Left kidney (tissue), 2 donors: ENCODE results near the gene ZNF594. TPM values are rescaled to one million over a fixed set of nuclear protein-coding genes. Genes with fewer than 3 reads are reported as not detected.
"Not testable (repeated sequence)": the region's sequence is repeated elsewhere in the genome, so short reads cannot be mapped to it uniquely, and the experiment has no call there.

Source experiments
- DNase-seq: peaks from one replicate; pipeline ENCODE4 v3.0.0-alpha.2; 2013
- polyA plus RNA-seq: library from polyadenylated mRNA; unstranded; fragments of 120-200 nt; gene quantifications from one replicate; pipeline ENCODE4 v1.2.1, GENCODE V29; 2013; ENCODE audit not compliant: insufficient read length

The ZNF594 gene
- polyA plus RNA-seq, 1 donor = 28.7 TPM

DNA sequence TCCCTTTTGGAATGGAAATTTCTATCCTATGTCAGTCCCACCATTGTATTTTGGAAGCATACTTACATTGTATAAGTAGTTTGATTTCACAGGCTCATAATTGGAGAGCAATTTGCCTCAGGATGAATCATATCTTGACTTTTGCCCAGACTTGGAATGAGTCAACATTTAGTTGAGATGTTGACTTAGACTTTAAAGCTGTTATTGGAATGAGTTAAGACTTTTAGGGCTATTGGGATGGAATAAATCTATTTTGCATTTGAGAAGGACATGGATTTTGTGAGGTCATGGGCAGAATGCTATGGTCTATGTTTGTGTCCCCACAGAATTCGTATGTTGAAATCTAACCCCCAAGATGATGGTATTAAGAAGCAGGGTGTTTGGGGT lies 12.2 kb upstream of the ZNF594 start:
- no peak for DNase-seq

DNA sequence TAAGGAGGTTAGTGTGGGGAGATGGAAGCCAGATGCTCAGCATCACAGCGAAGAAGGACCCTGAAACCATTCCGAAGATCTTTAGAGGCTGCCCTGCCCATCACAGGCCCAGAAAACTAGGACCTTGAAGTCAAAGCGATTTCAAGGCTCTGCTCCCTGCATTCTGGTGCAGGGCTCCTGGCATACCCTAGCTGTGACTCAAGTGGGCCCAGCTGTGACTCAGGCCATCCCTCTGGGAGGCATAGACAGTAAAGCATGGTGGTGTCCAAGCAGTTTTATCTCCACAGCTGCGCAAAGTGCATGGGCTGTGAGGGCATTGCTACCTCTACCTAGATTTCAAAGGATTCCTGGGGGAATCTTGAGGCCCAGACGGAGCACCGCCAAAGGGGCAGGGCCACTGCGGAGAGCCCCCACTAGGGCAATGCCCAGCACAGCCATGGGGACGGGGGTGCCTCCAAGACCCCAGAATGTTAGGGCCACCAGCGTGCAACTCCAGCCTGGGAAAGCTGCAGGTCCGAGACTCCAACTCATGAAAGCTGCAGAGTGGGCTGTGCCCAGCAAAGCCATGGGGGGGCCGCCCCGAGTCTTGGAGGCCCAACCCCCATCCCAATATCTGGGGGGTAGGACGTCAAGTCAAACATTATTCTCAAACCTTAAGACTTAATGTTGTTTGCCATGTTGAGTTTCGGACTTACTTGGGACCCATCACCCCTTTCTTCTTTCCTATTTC lies 11.7 kb upstream of the ZNF594 start:
- no peak for DNase-seq

DNA sequence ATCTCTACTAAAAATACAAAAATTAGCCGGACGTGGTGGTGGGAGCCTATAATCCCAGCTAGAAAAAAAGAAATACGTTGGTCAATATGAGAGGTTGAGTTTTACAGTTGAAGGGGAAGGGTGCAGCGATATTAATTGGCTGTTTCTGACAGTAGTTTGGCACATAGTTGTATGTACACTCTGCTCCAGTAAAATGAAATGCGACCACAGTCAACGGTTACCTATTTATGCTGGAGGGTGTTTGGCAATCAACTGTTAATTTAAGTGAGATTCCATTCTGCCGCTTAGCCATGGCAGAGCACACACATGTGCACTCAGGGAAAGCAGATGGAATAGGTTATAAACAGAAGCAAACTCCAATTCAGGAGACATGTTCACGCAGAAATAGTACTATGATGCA lies 9.3 kb upstream of the ZNF594 start:
- no peak for DNase-seq

DNA sequence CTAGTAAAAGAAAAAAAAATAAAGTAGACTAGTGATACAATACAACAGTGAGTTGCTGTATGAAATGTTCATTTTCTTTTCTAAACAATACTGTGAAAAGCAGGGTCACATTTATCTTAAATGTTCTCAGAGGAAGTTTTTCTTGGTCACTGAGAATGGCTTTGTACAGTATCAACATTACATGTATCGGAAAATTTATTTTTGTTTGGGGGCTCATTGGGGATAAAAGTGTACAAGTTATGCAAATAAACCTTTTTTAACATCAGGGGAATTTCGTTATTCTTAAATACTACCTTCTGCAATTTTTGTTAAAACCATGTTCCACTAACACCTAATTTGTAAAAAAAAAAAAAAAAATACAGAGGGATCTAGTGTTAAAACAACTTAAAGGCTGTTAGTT lies 8.7 kb upstream of the ZNF594 start:
- DNase-seq = no peak

DNA sequence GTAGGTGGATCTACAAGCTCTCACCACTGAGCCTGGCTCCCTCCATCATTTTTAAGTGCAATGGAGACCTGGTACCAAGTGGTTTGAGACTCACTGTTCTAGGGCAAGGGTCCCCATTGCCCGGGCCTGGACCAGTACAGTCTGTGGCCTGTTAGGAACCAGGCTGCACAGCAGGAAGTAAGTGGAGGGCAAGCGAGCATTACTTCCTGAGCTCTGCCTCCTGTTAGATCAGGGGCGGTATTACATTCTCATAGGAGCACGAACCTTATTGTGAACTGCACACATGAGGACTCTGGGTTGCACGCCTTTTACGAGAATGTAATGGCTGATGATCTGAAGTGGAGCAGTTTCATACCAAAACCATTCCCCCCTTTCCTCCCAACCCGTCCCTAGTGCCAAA lies 6.8 kb upstream of the ZNF594 start:
- no peak for DNase-seq

DNA sequence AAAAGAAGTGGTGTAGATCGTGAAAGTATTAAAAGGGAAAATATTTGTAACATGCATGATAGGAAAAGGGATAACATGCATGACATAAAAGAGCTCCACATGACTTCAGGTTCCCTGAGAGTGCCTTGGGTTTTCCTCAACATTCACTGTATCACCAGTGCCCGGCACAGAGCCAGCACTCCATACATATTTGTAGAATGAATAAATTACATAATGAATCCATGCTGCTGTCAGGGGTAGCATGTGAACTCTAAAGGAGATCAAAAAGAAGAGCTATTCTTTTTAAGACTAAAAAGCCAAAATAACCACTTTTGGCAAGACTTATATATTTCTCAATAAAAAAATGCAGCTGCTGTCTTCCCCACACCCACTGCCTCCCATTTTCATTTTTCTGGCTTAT lies 2.7 kb upstream of the ZNF594 start:
- no peak for DNase-seq

DNA sequence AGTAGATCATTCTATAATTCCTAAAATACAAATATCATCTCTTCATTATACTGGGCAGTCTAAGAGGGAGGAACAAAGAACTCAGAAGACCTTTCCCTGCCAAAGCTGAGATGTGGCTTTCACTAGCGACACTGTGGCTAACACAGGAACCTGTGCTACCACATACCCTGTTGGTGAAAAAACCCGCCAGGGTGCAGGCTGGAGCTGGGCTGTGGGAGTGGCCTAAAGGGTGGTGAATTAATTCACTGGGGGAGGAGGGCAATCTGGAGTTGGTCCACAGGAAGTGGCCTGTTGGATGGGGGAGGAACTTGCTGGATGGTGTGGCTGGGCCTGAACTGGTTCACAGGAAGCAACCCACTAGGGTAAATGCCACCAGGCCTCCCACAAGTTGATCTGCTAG lies 7.4 kb downstream of the ZNF594 start:
- no peak for DNase-seq

DNA sequence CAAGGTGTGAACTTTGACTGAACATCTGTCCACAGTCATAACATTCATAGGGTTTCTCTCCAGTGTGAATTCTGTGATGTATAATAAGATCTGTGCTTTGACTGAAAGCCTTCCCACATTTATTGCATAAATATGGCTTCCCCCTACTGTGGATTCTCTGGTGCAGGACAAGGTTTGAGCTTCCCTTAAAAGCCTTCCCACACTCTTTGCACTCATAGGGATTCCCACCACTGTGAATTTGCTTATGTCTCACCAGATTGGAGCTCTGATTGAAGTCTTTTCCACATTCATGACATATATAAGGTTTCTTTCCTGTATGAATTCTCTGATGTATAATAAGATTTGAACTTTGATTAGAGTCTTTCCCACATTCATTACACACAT lies 8.3 kb downstream of the ZNF594 start:
- no peak for DNase-seq

DNA sequence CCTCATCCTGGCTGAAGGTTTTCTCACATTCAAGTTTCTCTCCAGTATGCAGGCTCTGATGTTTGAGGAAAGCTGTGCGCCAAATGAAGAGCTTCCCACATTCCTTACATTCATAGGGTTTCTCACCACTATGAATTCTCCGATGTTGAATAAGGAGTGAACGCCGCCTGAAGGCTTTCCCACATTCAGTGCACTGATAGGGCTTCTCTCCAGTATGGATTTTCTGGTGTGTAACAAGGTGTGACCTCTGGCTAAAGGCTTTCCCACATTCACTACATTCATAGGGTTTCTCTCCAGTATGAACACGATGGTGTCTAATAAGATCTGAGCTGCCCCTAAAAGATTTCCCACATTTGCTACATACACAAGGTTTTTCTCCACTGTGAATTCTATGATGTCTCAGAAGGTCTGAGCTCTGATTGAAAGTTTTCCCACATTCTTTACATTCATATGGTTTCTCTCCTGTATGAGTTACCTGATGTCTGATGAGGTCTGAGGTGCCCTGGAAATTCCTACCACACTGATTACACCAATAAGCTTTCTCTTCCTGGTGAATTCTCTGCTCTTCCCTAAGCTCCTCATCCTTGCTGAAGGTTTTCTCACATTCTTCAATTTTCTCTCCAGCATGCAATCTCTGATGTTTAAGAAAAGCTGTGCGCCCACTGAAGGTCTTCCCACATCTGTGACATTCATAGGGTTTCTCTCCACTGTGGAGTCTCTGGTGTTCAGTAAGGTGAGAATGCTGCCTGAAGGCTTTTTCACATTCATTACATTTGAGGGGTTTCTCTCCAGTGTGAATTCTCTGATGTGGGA lies 8.9 kb downstream of the ZNF594 start:
- no peak for DNase-seq

DNA sequence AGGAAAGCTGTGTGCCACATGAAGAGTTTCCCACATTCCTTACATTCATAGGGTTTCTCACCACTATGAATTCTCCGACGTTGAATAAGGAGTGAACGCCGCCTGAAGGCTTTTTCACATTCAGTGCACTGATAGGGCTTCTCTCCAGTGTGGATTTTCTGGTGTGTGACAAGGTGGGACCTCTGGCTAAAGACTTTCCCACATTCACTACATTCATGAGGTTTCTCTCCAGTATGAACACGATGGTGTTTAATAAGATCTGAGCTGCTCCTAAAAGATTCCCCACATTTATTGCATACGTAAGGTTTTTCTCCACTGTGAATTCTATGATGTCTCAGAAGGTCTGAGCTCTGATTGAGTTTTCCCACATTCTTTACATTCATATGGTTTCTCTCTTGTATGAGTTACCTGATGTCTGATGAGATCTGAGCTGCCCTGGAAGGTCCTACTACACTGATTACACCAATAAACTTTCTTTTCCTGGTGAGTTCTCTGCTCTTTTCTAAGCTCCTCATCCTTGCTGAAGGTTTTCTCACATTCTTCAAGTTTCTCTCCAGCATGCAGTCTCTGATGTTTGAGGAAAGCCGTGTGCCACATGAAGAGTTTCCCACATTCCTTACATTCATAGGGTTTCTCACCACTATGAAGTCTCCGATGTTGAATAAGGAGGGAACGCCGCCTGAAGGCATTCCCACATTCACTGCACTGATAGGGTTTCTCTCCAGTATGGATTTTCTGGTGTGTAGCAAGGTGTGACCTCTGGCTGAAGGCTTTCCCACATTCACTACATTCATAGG lies 10.0 kb downstream of the ZNF594 start:
- DNase-seq = no peak

DNA sequence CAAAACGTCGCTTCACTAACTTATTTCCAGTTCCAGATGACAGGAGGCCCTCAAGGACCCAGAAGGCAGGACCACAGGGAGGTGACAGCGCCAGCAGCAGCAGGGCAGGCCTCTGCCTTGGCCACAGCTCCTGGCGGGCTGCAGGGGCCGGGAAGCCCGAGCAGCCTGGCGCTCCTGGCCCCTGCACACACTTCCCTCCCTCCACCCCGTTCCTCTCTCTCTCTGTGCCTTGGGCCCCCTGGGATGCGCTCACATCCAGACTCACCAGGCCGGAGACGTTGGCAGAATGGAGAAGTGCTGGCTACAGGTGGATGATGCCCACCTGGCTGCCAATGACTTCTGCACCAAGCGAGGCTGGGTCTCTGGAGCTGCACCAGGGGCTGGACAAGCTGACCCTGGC lies 12.7 kb downstream of the ZNF594 start:
- no peak for DNase-seq

DNA sequence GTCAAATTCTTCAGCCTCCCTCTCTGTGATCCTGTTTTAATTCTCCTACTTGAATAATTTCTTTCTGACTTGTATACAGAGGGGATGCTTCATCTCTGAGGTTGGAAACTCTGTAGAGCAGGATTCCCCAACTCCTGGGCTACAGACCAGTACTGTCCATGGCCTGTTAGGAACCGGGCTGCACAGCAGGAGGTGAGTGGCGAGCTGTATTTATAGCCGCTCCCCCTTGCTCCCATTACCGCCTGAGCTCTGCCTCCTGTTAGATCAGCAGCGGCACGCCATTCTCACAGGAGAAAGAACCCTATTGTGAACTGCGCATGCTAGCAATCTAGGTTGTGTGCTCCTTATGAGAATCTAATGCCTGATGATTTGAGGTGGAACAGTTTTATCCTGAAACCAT lies 16.6 kb downstream of the ZNF594 start:
- not testable (repeated sequence) for DNase-seq

DNA sequence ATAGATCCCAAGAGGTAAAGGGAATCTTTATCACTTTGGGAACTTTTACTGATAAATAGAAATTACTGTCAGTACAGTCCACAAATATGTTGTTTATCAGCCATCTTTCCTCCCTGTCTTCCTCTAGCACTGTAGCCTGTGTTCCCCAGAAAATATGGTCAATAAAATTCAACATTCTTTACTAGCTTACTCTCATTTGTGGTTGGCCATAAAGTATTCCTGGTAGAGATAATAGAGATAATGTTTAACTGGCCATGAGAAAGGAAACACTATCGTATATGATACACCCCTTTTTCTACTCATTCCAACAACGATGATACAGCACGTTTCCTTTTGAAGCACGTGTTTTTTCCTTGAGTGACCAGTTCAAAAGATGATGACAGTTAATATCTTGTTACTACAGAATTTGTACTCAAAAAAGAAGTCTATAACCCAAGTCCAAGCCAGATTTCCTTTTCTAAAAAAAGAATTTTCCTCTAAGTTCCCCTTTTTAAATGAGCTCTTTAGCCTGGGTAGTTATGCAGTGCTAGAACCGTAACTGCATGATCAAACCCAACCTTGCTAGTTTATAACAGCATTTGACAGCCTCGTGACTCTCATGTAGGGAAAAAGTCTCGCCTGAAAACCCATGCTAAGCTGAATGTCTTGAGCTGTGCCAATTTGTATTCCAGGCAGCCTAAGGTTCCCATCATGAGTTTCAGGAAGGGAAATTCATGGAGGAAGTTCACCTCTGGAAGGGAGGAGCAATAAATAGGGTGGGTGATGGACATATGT lies 25.7 kb downstream of the ZNF594 start:
- DNase-seq = not testable (repeated sequence)

DNA sequence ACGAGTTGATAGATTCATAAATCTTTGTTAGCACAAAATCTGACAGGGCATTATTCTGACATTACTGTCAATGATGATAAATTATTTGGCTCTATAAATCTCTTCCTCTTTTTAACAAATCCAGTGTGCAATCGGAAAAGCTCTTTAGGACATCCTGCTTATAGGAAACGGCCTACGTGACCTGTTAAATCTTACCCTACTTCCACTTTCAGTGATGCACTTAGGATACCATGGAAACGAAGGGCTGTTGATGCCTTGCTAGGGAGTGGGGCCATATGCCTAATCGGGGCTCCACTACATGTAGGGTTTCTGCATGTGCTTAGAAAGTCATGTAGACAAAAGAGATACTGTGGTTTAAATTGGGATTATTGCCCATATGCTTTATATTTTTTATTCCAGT lies 27.2 kb downstream of the ZNF594 start:
- no peak for DNase-seq

DNA sequence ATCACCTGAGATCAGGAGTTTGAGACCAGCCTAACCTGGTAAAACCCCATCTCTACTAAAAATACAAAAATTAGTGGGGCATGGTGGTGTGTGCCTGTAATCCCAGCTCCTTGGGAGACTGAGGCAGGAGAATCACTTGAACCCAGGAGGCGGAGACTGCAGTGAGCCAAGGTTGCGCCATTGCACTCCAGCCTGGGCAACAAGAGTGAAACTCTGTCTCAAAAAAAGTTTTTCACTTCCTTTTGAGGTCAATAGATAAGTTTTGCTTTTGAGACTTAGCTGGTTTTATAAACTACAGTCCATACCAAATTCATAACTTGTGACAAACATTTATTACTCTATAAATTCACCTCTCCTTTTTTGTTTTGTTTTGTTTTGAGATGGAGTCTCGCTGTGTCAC lies 29.9 kb downstream of the ZNF594 start:
- not testable (repeated sequence) for DNase-seq

DNA sequence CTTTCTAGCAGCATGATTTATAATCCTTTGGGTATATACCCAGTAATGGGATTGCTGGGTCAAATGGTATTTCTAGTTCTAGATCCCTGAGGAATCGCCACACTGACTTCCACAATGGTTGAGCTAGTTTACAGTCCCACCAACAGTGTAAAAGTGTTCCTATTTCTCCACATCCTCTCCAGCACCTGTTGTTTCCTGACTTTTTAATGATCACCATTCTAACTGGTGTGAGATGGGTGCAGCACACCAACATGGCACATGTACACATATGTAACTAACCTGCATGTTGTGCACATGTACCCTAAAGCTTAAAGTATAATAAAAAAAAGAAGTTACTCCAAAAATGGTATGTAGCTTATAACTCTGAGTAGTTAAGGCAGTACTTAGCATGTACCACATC lies 31.0 kb downstream of the ZNF594 start:
- DNase-seq = not testable (repeated sequence)

DNA sequence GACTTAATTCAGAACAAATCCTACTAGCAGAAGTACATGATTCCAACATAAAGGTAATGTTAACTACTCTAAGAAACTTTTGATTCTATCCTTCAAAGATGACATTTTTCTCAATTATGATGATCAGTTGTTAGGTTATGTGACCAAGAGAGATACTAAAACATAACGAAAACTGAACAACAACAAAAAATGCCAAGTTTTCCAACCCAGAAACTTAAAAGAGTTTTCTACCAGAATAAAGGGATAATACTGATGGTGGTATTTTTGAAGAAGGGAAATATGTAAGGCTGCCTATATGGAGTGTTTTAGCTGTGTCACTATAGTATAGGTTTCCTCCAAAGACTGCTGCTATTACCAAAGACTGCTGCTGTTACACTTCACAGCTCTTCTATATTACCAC lies 45.5 kb downstream of the ZNF594 start:
- DNase-seq = not testable (repeated sequence)

DNA sequence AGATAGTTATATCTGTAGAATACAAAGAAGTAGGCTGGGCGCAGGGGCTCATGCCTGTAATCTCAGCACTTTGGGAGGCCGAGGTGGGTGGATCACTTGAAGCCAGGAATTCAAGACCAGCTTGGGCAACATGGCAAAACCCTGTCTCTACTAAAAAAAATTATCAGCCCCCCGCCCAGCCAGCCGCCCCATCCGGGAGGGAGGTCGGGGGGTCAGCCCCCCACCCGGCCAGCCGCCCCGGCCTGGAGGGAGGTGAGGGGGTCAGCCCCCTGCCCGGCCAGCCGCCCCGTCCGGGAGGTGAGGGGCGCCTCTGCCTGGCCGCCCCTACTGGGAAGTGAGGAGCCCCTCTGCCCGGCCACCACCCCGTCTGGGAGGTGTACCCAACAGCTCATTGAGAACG lies 48.8 kb downstream of the ZNF594 start:
- not testable (repeated sequence) for DNase-seq

DNA sequence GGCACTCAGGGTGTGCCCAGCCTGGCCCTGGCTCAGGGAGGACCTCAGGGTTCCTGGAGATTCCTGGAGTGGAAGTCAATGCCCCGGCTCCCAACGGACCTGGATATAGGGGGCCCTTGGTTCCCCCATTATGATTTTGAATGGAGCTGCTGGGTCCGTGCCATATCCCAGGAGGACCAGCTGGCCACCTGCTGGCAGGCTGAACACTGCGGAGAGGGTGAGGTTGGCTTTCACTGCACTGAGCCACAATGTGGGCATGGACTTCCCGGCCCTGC lies 52.3 kb downstream of the ZNF594 start:
- no peak for DNase-seq

DNA sequence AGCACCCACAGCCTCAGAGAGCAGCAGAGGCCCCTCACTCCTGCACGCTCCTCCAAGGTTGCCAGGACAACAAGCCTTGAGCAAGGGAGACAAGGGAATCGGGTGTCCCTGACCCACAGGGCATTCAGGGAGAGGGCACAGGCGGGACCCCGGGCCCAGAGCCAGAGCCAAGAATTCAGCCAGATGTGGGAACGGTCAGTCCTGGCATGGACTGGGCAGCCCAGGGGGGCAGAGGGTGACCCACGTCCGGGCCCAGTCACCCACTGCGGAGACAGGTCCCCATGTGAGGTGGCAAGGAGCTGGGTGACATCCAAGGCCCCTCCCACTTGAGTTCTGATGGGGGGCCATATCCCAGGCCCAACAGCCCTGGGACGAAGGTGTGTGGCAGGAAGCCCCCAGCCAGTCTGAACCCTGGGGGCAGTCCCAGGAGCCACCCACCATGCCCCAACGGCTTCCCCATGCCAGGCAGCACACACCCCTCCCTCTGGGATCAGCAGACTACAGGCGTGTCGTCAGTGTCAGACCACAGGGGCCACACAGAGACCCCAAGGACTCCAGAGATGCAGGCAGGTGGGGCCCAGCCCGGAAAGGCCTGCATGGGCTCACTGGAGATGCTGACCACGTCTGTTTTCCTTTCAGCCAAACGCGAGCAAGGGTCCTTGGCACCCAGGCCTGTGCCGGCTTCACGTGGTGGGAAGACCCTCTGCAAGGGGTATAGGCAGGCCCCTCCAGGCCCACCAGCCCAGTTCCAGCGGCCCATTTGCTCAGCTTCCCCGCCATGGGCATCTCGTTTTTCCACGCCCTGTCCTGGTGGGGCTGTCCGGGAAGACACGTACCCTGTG lies 52.8 kb downstream of the ZNF594 start:
- no peak for DNase-seq

DNA sequence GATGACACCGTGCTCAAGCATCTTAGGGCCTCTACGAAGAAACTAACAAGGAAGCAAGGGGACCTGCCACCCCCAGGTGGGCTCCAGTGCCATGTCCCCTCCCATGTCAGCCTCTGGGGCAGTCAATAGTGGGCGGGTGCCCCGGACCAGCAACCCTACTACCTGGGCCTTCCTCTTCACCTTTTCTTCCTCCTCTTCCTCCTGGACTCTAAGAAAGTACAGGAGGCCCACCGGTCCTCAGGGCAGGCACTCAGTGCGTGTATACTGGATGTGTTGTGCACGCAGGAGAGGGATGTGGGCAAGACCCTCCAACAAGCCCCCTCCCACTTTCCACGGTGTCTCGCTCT lies 53.5 kb downstream of the ZNF594 start:
- not testable (repeated sequence) for DNase-seq
